Thymus (tissue), 11 donors: Measurements from ENCODE around the gene CNTN1. TPM values are rescaled to one million over a fixed set of nuclear protein-coding genes. Genes with fewer than 3 reads are reported as not detected.

ENCODE experiments used
- DNase-seq, 9 donors: peaks; one replicate each; pipeline ENCODE4 v3.0.0-alpha.2; 2013; ENCODE audit warnings: low spot score in 9 of 9, low read depth in 6 of 9, missing footprints in 1 of 9
- H3K27ac ChIP-seq, 2 donors: one replicate each; pipeline ENCODE4 v1.5.1; 2013; ENCODE audit warnings: control low read depth in 1 of 2, low read depth in 1 of 2, low read length in 1 of 2, mild to moderate bottlenecking in 1 of 2, moderate library complexity in 1 of 2
- H3K27me3 ChIP-seq, 2 donors: one replicate each; pipeline ENCODE4 v1.5.1; 2013; ENCODE audit warnings: low read length in 1 of 2; ENCODE audit not compliant: control insufficient read depth in 2 of 2, insufficient read depth in 1 of 2
- H3K36me3 ChIP-seq, 2 donors: one replicate each; pipeline ENCODE4 v1.5.1; 2013; ENCODE audit warnings: low read length in 1 of 2, mild to moderate bottlenecking in 1 of 2, moderate library complexity in 1 of 2; ENCODE audit not compliant: control insufficient read depth in 2 of 2, insufficient read depth in 2 of 2
- H3K4me1 ChIP-seq, 2 donors: one replicate each; pipeline ENCODE4 v1.5.1; 2013; ENCODE audit warnings: low read length in 2 of 2; ENCODE audit not compliant: control insufficient read depth in 2 of 2, insufficient read depth in 2 of 2
- H3K4me3 ChIP-seq, 2 donors: one replicate each; pipeline ENCODE4 v1.5.1; 2013; ENCODE audit warnings: low read length in 2 of 2, control low read depth in 1 of 2, mild to moderate bottlenecking in 1 of 2
- H3K9me3 ChIP-seq, 2 donors: one replicate each; pipeline ENCODE4 v1.5.1; 2013; ENCODE audit warnings: low read length in 1 of 2, mild to moderate bottlenecking in 1 of 2; ENCODE audit not compliant: control insufficient read depth in 2 of 2, insufficient read depth in 1 of 2
- WGBS: extraction: QIAGEN DNeasy Blood & Tissue Kit; methylation state at CpG from one replicate; pipeline ENCODE4 v1.1.7; 2013; 5-methylcytosine and 5-hydroxymethylcytosine counted together
- polyA plus RNA-seq: library from polyadenylated mRNA; stranded (reverse); fragments of 200-250 nt; gene quantifications from one replicate; pipeline ENCODE4 v1.2.3, GENCODE V29; 2013
- total RNA-seq: library from RNA; stranded (reverse); fragments of 120-200 nt; gene quantifications from one replicate; pipeline ENCODE4 v1.2.4, GENCODE V29; 2013
- donor health status: healthy.

The CNTN1 gene
- total and polyA plus RNA-seq, 2 donors: 0.27 to 5.6 TPM

- DNase-seq: no peak
- no peak overlapping the region for H3K27ac ChIP-seq
- no peaks in the 10 kb centered on the region for H3K4me1 ChIP-seq
- H3K9me3 ChIP-seq: no peaks in the 10 kb centered on the region
- no peak overlapping the region for H3K4me3 ChIP-seq
- H3K27me3 ChIP-seq: no peaks in the 10 kb centered on the region
- H3K36me3 ChIP-seq: no peaks in the 10 kb centered on the region
These were observed 46.6 kb downstream of the CNTN1 start for GRCh38 chr12:40738856-40739255.

- H3K4me1 ChIP-seq: no peaks in the 10 kb centered on the region
- no peaks in the 10 kb centered on the region for H3K9me3 ChIP-seq
- H3K27ac ChIP-seq: no peak overlapping the region
- H3K4me3 ChIP-seq: no peak overlapping the region
- no peak for DNase-seq
- H3K27me3 ChIP-seq: no peaks in the 10 kb centered on the region
- H3K36me3 ChIP-seq: no peaks in the 10 kb centered on the region
- 81% methylated on average over 2 of the region's 2 CpGs for WGBS
These were observed 49.8 kb downstream of the CNTN1 start for GRCh38 chr12:40742041-40742440.

GRCh38 chr12:40745386-40745785, 53.1 kb downstream of the CNTN1 start:
- Histone ChIP-seq H3K4me1 (no peaks in the 10 kb centered on the region), H3K4me3 (no peak overlapping the region), H3K36me3 (no peaks in the 10 kb centered on the region), H3K9me3 (no peaks in the 10 kb centered on the region), H3K27ac (no peak overlapping the region), H3K27me3 (no peaks in the 10 kb centered on the region)
- DNase-seq: no peak

- no peaks in the 10 kb centered on the region for H3K4me1 ChIP-seq
- no peak overlapping the region for H3K27ac ChIP-seq
- 75% methylated on average over 1 of the region's 1 CpG for WGBS
- no peak for DNase-seq
- no peaks in the 10 kb centered on the region for H3K9me3 ChIP-seq
- H3K4me3 ChIP-seq: no peak overlapping the region
- no peaks in the 10 kb centered on the region for H3K36me3 ChIP-seq
- no peaks in the 10 kb centered on the region for H3K27me3 ChIP-seq
These were observed 57.6 kb downstream of the CNTN1 start for GRCh38 chr12:40749863-40750262.

GRCh38 chr12:40752011-40752410, 59.8 kb downstream of the CNTN1 start:
- WGBS: 60% methylated on average over 2 of the region's 2 CpGs
- no peaks in the 10 kb centered on the region for H3K27me3 ChIP-seq
- H3K4me1 ChIP-seq: no peaks in the 10 kb centered on the region
- no peaks in the 10 kb centered on the region for H3K36me3 ChIP-seq
- no peak overlapping the region for H3K27ac ChIP-seq
- H3K4me3 ChIP-seq: no peak overlapping the region
- no peak for DNase-seq
- H3K9me3 ChIP-seq: no peaks in the 10 kb centered on the region

GRCh38 chr12:40760821-40761220, 68.6 kb downstream of the CNTN1 start:
- Histone ChIP-seq H3K27me3 (no peaks in the 10 kb centered on the region), H3K9me3 (no peaks in the 10 kb centered on the region), H3K36me3 (no peaks in the 10 kb centered on the region), H3K4me1 (no peaks in the 10 kb centered on the region), H3K27ac (no peak overlapping the region), H3K4me3 (no peak overlapping the region)
- no peak for DNase-seq

- WGBS: 85% methylated on average over 1 of the region's 1 CpG
- Histone ChIP-seq H3K27me3 (no peaks in the 10 kb centered on the region), H3K36me3 (no peaks in the 10 kb centered on the region), H3K4me1 (no peaks in the 10 kb centered on the region), H3K4me3 (no peak overlapping the region), H3K9me3 (no peaks in the 10 kb centered on the region), H3K27ac (no peak overlapping the region)
- no peak for DNase-seq
These were observed 69.8 kb downstream of the CNTN1 start for GRCh38 chr12:40762072-40762471.

- WGBS: 94% methylated on average over 8 of the region's 8 CpGs
- no peak overlapping the region for H3K4me3 ChIP-seq
- H3K36me3 ChIP-seq: no peaks in the 10 kb centered on the region
- no peaks in the 10 kb centered on the region for H3K4me1 ChIP-seq
- H3K27ac ChIP-seq: no peak overlapping the region
- no peak for DNase-seq
- H3K9me3 ChIP-seq: no peaks in the 10 kb centered on the region
- H3K27me3 ChIP-seq: no peaks in the 10 kb centered on the region
These were observed 76.1 kb downstream of the CNTN1 start for GRCh38 chr12:40768125-40768864.

- 47% methylated on average over 2 of the region's 2 CpGs for WGBS
- H3K27me3 ChIP-seq: no peaks in the 10 kb centered on the region
These were observed 77.6 kb downstream of the CNTN1 start for GRCh38 chr12:40769846-40770245.

More at GRCh38 chr12:40769846-40770245, 77.6 kb downstream of the CNTN1 start:
- Histone ChIP-seq H3K4me1 (no peaks in the 10 kb centered on the region), H3K27ac (no peak overlapping the region), H3K4me3 (no peak overlapping the region), H3K36me3 (no peaks in the 10 kb centered on the region), H3K9me3 (no peaks in the 10 kb centered on the region)
- DNase-seq: no peak
